K562 treated with DMSO at 1 percent for 12 hours (cell line): Measurements from ENCODE around the gene TFDP2. TPM values are rescaled to one million over a fixed set of nuclear protein-coding genes. Genes with fewer than 3 reads are reported as not detected.

Source experiments
- total RNA-seq: library from RNA; unstranded; fragments of 300-600 nt; gene quantifications from 2 replicates; pipeline ENCODE4 v1.2.3, GENCODE V29; 2022; ENCODE audit not compliant: insufficient read depth

The TFDP2 gene, protein sequence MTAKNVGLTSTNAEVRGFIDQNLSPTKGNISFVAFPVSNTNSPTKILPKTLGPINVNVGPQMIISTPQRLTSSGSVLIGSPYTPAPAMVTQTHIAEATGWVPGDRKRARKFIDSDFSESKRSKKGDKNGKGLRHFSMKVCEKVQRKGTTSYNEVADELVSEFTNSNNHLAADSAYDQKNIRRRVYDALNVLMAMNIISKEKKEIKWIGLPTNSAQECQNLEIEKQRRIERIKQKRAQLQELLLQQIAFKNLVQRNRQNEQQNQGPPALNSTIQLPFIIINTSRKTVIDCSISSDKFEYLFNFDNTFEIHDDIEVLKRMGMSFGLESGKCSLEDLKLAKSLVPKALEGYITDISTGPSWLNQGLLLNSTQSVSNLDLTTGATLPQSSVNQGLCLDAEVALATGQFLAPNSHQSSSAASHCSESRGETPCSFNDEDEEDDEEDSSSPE
- 23.4 and 54.5 TPM in 2 replicates for total RNA-seq

GRCh38 chr3:142148792-142149672 is at the start of gene TFDP2:
TFDP2 (minus strand) TSS chr3:142149544; CDS start chr3:142101749, 47,795 bp downstream.

Other genes with a start within 250 kb of the TFDP2 start
- 4.8 and 8.2 TPM in 2 replicates for gene GK5, start 76.0 kb upstream of the TFDP2 start, total RNA-seq